Neural cell (in vitro differentiated cells): Measurements from ENCODE around the gene DYRK3.

Experiments used
- CTCF ChIP-seq: fragments of 450-650 bp; IDR thresholded peaks from 2 replicates; pipeline ENCODE4 v1.5.1; 2014; ENCODE audit warnings: antibody characterized with exemption, mild to moderate bottlenecking, moderate library complexity; ENCODE audit not compliant: poor library complexity, severe bottlenecking
- EP300 ChIP-seq: fragments of 450-650 bp; conservative IDR thresholded peaks from 2 replicates; pipeline ENCODE4 v1.6.1; 2014; ENCODE audit warnings: antibody characterized with exemption, mild to moderate bottlenecking, moderate library complexity; ENCODE audit not compliant: poor library complexity, severe bottlenecking
- MXI1 ChIP-seq: fragments of 450-650 bp; conservative IDR thresholded peaks from 2 replicates; pipeline ENCODE4 v1.6.1; 2014; ENCODE audit warnings: antibody characterized with exemption, mild to moderate bottlenecking; ENCODE audit not compliant: poor library complexity, severe bottlenecking
- POLR2AphosphoS5 ChIP-seq: IDR thresholded peaks from 2 replicates; pipeline ENCODE4 v1.6.1; 2012

- TF ChIP-seq MXI1, result no peak
- no peak for TF ChIP-seq CTCF
- no peak for TF ChIP-seq EP300
- no peak for TF ChIP-seq POLR2AphosphoS5
These were observed 39.0 kb upstream of the DYRK3 start for GRCh38 chr1:206596319-206596666.
